ENCODE data around the gene SRP72.

SRP72 gene

GRCh38 chr4:56552273-56552672 is 84.9 kb downstream of the SRP72 start:
- DNase-seq, result no peak

Data from T-helper 2 cell (primary cell).